ENCODE measurements around the gene ZNF569. TPM values are rescaled to one million over a fixed set of nuclear protein-coding genes. Genes with fewer than 3 reads are reported as not detected.
"Not testable (repeated sequence)": the region's sequence is repeated elsewhere in the genome, so short reads cannot be mapped to it uniquely, and the experiment has no call there.

Gene ZNF569
- total and polyA plus RNA-seq, 2 donors (not counting 1 experiment from before 2014, with no cell fraction given) = 3.4 to 13.9 TPM

DNA sequence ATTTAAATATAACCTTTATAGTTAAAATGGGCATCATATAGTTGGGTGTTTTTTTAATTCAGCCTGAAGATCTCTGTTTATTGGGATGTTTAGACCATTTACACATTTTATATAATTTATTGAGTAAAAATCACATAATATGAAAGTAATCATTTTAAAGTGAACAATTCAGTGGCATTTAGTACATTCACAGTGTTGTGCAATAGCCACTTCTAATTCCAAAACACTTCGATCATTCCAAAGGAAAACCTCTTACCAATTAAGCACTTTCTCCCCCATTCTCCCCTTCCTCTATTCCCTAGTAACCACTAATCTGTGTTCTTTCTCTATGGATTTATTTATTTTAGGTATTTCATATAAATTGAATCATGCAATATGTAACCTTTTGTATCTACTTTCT, 66.2 kb downstream of the ZNF569 start:
- H3K4me1 ChIP-seq (ENCODE audit: control insufficient read depth in 2 of 2, insufficient read depth in 2 of 2, low read length in 2 of 2) = no peaks in the 10 kb centered on the region
- WGBS (ENCODE audit: insufficient coverage) = no CpG with 5 or more reads among the region's 1 CpG
- no peak for ATAC-seq (ENCODE audit: low read depth)
- no peak overlapping the region for H3K9ac ChIP-seq (ENCODE audit: low read length)
- Mint-ChIP-seq H3K27me3 (no peaks in the 10 kb centered on the region), H3K4me3 (no peak overlapping the region), H3K27ac (no peak overlapping the region), H3K9me3 (ENCODE audit: insufficient read depth) (peaks cover 14% of the 10 kb centered on the region), H3K4me1 (no peaks in the 10 kb centered on the region)
- no peak overlapping the region for H2AFZ ChIP-seq (ENCODE audit: insufficient read depth, low read depth, low read length, poor library complexity, severe bottlenecking)
- peaks cover 17 to 69% (median 49%) of the 10 kb centered on the region in 3 donors for H3K9me3 ChIP-seq (ENCODE audit: control extremely low read depth in 1 of 3, control insufficient read depth in 2 of 3, insufficient read depth in 1 of 3, low read length in 2 of 3)
- H3K27ac ChIP-seq (ENCODE audit: low read length in 2 of 2) = no peak overlapping the region
- no peak for TF ChIP-seq EZH2 (IDR thresholded peaks at IDR 0.05; ENCODE audit: borderline replicate concordance, insufficient read depth, low read depth, low read length, poor library complexity, severe bottlenecking)
- TF ChIP-seq, protein P1, sequence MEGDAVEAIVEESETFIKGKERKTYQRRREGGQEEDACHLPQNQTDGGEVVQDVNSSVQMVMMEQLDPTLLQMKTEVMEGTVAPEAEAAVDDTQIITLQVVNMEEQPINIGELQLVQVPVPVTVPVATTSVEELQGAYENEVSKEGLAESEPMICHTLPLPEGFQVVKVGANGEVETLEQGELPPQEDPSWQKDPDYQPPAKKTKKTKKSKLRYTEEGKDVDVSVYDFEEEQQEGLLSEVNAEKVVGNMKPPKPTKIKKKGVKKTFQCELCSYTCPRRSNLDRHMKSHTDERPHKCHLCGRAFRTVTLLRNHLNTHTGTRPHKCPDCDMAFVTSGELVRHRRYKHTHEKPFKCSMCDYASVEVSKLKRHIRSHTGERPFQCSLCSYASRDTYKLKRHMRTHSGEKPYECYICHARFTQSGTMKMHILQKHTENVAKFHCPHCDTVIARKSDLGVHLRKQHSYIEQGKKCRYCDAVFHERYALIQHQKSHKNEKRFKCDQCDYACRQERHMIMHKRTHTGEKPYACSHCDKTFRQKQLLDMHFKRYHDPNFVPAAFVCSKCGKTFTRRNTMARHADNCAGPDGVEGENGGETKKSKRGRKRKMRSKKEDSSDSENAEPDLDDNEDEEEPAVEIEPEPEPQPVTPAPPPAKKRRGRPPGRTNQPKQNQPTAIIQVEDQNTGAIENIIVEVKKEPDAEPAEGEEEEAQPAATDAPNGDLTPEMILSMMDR (IDR thresholded peaks at IDR 0.05) = no peak
- CTCF ChIA-PET = no interaction called here
- POLR2A ChIA-PET = no interaction called here
- no peaks in the 10 kb centered on the region for H4K20me1 ChIP-seq (ENCODE audit: control insufficient read depth, insufficient read depth, low read length, poor library complexity, severe bottlenecking)
- no peaks in the 10 kb centered on the region for H3K36me3 ChIP-seq (replicated peaks in 1 of 2; ENCODE audit: control extremely low read depth in 1 of 2, control insufficient read depth in 1 of 2, extremely low read depth in 1 of 2, insufficient read depth in 2 of 2, low read length in 1 of 2)
- intact Hi-C loops (cut with micrococcal nuclease) = no loop called here
- H3K4me2 ChIP-seq (replicated peaks; ENCODE audit: low read depth, low read length, poor library complexity, severe bottlenecking) = no peak overlapping the region
- H3K27me3 ChIP-seq (replicated peaks in 1 of 4; ENCODE audit: control extremely low read depth in 1 of 4, control insufficient read depth in 3 of 4, insufficient read depth in 4 of 4, low read length in 3 of 4) = no peaks in the 10 kb centered on the region
- DNase-seq = no peak
- H3K79me2 ChIP-seq (ENCODE audit: control insufficient read depth, insufficient read depth, low read length) = no peaks in the 10 kb centered on the region
- no peak overlapping the region for H3K4me3 ChIP-seq (ENCODE audit: control extremely low read depth in 1 of 5, extremely low read depth in 1 of 5, insufficient read depth in 1 of 5, low read depth in 2 of 5, low read length in 4 of 5)

DNA sequence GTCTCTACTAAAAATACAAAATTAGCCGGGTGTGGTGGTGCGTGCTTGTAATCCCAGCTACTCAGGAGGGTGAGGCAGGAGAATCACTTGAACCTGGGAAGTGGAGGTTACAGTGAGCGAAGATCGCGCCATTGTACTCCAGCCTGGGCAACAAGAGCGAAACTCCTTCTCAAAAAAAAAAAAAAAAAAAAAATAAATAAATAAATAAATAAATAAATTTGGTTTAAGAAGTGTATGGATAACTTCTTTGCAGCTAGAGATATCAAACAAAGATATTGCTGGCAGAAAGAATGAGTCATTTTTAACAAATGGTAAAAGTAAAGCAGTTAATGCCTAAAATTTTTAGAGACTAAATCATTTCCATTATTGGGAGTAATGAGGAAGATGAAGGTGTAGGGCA, 75.8 kb downstream of the ZNF569 start:
- H3K27ac Mint-ChIP-seq; intact Hi-C loops (cut with micrococcal nuclease); POLR2A ChIA-PET; H3K27ac ChIP-seq (ENCODE audit: low read length in 2 of 2); H3K4me3 Mint-ChIP-seq; H3K4me2 ChIP-seq (replicated peaks; ENCODE audit: low read depth, low read length, poor library complexity, severe bottlenecking); H3K27me3 Mint-ChIP-seq; H3K4me1 ChIP-seq (ENCODE audit: control insufficient read depth in 2 of 2, insufficient read depth in 2 of 2, low read length in 2 of 2); H3K4me1 Mint-ChIP-seq; H3K27me3 ChIP-seq (replicated peaks in 1 of 4; ENCODE audit: control extremely low read depth in 1 of 4, control insufficient read depth in 3 of 4, insufficient read depth in 4 of 4, low read length in 3 of 4); H2AFZ ChIP-seq (ENCODE audit: insufficient read depth, low read depth, low read length, poor library complexity, severe bottlenecking); H3K4me3 ChIP-seq (ENCODE audit: control extremely low read depth in 1 of 5, extremely low read depth in 1 of 5, insufficient read depth in 1 of 5, low read depth in 2 of 5, low read length in 4 of 5); H3K9ac ChIP-seq (ENCODE audit: low read length); H3K79me2 ChIP-seq (ENCODE audit: control insufficient read depth, insufficient read depth, low read length); H4K20me1 ChIP-seq (ENCODE audit: control insufficient read depth, insufficient read depth, low read length, poor library complexity, severe bottlenecking); DNase-seq; ATAC-seq (ENCODE audit: low read depth): not testable (repeated sequence)
- H3K9me3 ChIP-seq (ENCODE audit: control extremely low read depth in 1 of 3, control insufficient read depth in 2 of 3, insufficient read depth in 1 of 3, low read length in 2 of 3) = peaks cover 31 to 68% (median 34%) of the 10 kb centered on the region in 3 donors
- CTCF ChIA-PET = interaction anchor here (0.6 kb wide), 1 partner anchor 381 kb away, joined by 3 read pairs; no protein-coding TSS in a partner anchor
- H3K36me3 ChIP-seq (replicated peaks in 1 of 2; ENCODE audit: control extremely low read depth in 1 of 2, control insufficient read depth in 1 of 2, extremely low read depth in 1 of 2, insufficient read depth in 2 of 2, low read length in 1 of 2) = peaks cover 2 to 23% of the 10 kb centered on the region in 2 experiments
- peaks cover 33% of the 10 kb centered on the region for H3K9me3 Mint-ChIP-seq (ENCODE audit: insufficient read depth)
- WGBS (ENCODE audit: insufficient coverage) = no CpG with 5 or more reads among the region's 6 CpGs

Data from B cell (primary cell).